ENCODE results near the gene PNMA3. TPM values are rescaled to one million over a fixed set of nuclear protein-coding genes. Genes with fewer than 3 reads are reported as not detected.
"Not testable (repeated sequence)": the region's sequence is repeated elsewhere in the genome, so short reads cannot be mapped to it uniquely, and the experiment has no call there.

The PNMA3 gene
- total RNA-seq, 2 experiments from 2014 or later: 1.0 to 2.2 TPM

DNA sequence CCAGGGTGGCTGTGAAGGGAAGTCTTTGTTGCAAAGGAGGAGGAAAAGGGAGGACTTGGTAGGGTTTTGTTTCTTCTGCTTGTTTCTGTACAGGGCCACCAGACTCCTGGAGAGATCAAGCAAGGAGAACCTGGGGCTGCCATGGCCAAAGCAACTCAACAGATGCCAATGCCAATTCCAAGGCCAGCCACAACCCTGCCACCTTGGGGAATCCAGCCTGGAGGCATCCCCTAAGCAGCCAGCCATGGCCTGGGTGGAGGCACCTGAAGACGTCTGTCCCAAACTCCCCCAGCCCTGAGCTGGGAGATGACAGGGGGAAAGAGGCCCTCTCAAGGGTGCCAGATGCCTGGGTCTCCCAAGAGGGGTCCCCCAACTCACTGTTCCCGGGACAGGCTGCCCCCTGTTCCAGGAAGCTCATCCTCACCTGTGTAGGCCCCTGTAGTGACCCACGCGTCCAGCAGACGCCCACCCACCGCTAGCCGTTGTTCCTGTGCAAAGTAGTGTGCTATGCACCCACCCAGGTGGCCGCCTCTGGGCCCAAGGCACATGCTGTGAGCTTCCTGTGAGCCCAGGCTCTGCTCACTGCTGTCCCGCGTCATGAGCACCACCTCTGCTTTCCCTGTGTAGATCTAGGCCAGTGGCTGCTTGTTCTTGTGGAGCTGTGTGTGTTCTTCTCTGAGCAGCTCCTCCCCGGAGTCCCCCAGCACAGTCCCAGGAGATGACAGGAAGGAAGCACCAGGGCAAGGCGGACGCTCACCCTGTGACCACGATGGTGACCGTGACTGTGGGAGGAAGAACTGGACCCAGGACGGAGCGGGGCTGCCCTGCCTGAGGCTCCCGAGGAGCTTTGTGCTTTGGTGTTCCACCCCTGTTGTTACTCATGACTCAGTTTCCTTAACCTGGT, 3.2 kb downstream of the PNMA3 start:
- ATAC-seq: no peak
- DNase-seq: no peak

DNA sequence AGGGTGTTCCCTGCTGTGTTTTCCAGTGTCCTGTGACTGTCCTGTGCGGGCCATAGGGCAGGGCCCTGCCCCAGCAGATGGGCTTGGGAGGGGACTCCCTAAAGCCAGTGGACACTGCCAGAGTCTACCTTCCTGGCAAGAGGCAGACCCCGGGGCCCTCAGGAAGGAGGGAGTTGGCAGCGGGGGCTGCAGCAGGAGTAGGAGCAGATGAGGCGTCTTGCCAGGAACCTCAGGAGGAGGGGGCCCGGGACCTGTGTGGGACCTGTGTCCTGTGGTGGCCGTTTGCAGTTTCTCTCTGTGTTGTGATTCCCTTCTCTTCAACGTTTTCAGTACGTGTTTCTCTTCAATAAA, 3.8 kb downstream of the PNMA3 start:
- peaks cover 4% of the 10 kb centered on the region for H3K27me3 Mint-ChIP-seq
- H3K27ac Mint-ChIP-seq: no peak overlapping the region
- H3K4me1 Mint-ChIP-seq: peaks cover 2% of the 10 kb centered on the region
- DNase-seq (no peak), ATAC-seq (no peak)
- H3K36me3 Mint-ChIP-seq: no peaks in the 10 kb centered on the region
- CTCF ChIA-PET: no interaction called here
- no peaks in the 10 kb centered on the region for H3K9me3 Mint-ChIP-seq (ENCODE audit: low read depth)
- H3K4me3 Mint-ChIP-seq: no peak overlapping the region

More for the DNA sequence above, 3.2 kb downstream of the PNMA3 start:
- Mint-ChIP-seq H3K4me1 (peaks cover 2% of the 10 kb centered on the region), H3K27ac (no peak overlapping the region), H3K36me3 (no peaks in the 10 kb centered on the region), H3K9me3 (ENCODE audit: low read depth) (no peaks in the 10 kb centered on the region), H3K4me3 (no peak overlapping the region), H3K27me3 (peaks cover 4% of the 10 kb centered on the region)
- CTCF ChIA-PET: no interaction called here

DNA sequence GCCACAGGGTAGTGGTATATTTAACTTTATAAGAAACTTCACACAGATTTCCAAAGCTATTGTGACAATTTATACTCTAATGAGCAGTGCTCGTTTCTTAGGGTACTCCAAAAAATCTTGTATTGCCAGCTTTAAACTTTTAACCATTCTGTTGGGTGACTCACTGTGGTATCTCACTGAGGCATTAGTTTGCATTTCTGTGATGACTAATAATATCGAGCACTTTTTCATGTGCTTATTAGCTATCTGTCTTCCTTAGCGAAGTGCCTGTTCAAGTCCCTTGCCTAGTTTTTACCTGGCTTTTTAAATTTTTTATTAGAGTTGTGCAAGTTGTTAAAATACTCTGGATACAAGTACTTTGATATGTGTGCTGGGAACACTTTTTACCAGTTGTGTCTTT, 5.5 kb downstream of the PNMA3 start:
- Mint-ChIP-seq H3K9me3 (ENCODE audit: low read depth) (no peaks in the 10 kb centered on the region), H3K27me3 (peaks cover 4% of the 10 kb centered on the region), H3K36me3 (no peaks in the 10 kb centered on the region), H3K27ac (no peak overlapping the region), H3K4me3 (no peak overlapping the region), H3K4me1 (peaks cover 2% of the 10 kb centered on the region)
- CTCF ChIA-PET: interaction anchor here (0.9 kb wide), 1 partner anchor 29 kb away, joined by 3 read pairs; no protein-coding TSS in a partner anchor
- DNase-seq (no peak), ATAC-seq (no peak)

DNA sequence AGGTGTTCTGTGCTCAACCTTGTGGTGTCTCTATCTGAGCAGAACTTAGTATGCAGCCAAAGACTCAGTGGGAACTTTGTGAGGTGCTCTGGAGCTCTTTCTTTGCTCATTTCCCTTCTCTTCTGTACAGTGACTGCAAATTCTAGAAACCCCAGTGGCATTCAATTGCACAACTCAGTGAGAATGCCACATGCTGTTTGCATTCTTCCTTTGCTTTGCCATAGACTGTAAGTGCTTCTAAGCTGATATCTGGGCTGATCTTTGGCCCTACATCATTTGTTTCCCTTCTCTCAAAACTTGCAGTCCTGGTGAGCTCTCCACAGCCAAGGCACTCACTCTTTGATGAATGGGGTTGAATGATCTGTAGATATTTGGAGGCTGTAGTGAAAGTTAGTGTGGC, 7.0 kb downstream of the PNMA3 start:
- Mint-ChIP-seq H3K9me3 (ENCODE audit: low read depth) (no peaks in the 10 kb centered on the region), H3K27ac (no peak overlapping the region), H3K27me3 (no peaks in the 10 kb centered on the region), H3K36me3 (no peaks in the 10 kb centered on the region), H3K4me1 (peaks cover 2% of the 10 kb centered on the region), H3K4me3 (no peak overlapping the region)
- DNase-seq: no peak
- no peak for ATAC-seq
- CTCF ChIA-PET: no interaction called here

DNA sequence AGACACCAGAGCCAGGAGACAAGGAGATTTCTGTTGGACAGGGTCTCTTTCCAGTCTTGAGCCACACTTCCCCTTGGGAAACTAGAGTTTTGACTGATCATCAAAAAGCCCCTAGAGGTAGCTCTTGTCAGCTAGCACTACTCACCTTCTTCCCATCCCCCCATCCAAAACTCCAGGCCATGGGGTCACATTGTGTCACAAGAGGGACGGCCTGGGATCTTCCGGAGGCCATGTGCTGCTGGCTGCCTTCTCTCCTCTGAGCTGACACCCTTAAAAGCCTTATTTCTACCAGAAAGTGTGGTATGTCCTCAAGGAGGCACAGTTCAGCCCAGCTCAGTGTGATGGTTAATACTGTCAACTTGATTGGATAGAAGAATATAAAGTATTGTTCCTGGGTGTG, 7.8 kb downstream of the PNMA3 start:
- Mint-ChIP-seq H3K27me3 (no peaks in the 10 kb centered on the region), H3K4me3 (no peak overlapping the region), H3K27ac (no peak overlapping the region), H3K9me3 (ENCODE audit: low read depth) (no peaks in the 10 kb centered on the region), H3K4me1 (peaks cover 2% of the 10 kb centered on the region), H3K36me3 (no peaks in the 10 kb centered on the region)
- CTCF ChIA-PET: no interaction called here
- ATAC-seq (no peak), DNase-seq (no peak)

DNA sequence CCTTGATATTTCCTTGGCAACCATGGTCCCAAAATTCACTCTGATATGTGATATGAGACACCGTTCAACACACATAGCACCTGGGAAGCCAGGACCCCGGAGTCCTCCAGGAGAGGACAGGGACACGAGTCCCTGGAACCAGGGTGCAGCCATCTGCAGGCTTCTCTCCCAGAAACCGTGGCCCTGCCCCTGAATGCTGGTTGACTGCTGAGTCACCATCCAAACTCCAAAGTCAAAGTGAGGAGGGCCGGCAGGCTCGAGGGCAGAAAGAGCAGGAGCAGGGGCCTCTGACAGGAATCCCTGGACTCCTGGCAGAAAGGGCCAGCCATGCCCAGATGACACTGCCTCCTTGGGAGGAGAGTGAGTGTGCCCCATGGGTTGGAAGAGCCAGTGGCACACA, 9.1 kb downstream of the PNMA3 start:
- H3K36me3 Mint-ChIP-seq: no peaks in the 10 kb centered on the region
- DNase-seq (no peak), ATAC-seq (no peak)
- H3K4me3 Mint-ChIP-seq: no peak overlapping the region
- no peak overlapping the region for H3K27ac Mint-ChIP-seq
- H3K9me3 Mint-ChIP-seq (ENCODE audit: low read depth): no peaks in the 10 kb centered on the region
- no peaks in the 10 kb centered on the region for H3K27me3 Mint-ChIP-seq
- peaks cover 2% of the 10 kb centered on the region for H3K4me1 Mint-ChIP-seq
- CTCF ChIA-PET: no interaction called here

DNA sequence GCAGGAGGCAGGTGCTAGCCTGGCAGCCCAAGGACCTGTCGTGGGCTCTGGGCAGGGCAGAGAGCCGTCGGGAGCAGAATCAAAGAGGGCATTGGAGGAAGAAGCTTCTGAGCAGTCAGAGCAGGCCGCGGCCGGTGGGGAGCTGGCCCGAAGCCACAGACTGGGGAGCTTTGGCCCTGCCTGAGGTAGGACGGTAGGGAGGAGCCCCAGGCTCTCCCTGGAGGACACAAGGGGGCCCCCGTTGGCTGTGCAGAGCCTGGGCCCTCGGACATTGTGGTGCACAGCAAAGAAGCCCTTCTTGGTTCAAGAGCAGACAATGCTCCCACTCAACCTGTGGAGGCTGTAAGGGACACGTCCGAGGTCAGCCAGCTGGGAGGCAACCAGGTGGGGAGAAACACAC, 10.1 kb downstream of the PNMA3 start:
- H3K27me3 Mint-ChIP-seq; DNase-seq; H3K9me3 Mint-ChIP-seq (ENCODE audit: low read depth); H3K4me1 Mint-ChIP-seq; H3K4me3 Mint-ChIP-seq; ATAC-seq; H3K27ac Mint-ChIP-seq; CTCF ChIA-PET; H3K36me3 Mint-ChIP-seq: not testable (repeated sequence)

DNA sequence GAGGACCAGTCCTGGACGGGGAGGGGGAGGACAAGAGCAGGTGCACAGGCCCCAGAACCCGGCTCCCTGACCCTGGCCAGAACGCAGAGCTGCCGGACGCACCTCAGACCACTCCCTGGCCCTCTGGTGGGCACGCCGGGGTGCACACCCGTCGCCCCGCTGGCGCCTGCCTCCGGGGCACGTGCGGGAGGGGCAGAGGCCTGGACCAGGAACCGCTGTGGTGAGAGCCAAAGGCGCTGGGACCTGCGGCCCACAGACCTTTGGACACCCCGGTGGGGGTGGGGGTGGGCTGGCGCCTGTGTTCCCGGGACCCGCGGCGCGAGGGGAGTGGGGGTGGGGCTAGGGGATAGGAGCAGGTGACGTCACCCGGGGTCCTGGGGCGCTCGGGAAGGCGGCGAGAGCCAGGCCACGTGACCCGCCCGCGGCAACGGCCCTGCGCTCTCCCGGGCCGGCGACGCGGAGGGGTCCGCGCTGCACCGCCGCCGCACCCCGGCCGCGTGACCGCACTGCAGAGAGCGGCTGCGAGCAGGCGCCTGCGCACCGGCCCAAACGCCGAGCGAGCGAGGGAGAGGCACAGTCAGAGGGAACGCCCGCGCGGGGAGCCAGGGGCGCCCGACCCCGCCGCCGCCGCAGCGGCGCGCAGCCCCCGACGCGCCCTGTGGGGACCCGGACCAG, 15.8 kb downstream of the PNMA3 start, which contains the start of gene PNMA6A:
TSS of gene PNMA6A (plus strand) at position 546 of the 675 bp plus-strand sequence. CDS start 609 bp downstream, outside the sequence.
- H3K4me1 Mint-ChIP-seq; H3K27ac Mint-ChIP-seq; CTCF ChIA-PET; H3K9me3 Mint-ChIP-seq (ENCODE audit: low read depth); H3K4me3 Mint-ChIP-seq; DNase-seq; H3K36me3 Mint-ChIP-seq; H3K27me3 Mint-ChIP-seq: not testable (repeated sequence)
- ATAC-seq: peak; percentile 78

DNA sequence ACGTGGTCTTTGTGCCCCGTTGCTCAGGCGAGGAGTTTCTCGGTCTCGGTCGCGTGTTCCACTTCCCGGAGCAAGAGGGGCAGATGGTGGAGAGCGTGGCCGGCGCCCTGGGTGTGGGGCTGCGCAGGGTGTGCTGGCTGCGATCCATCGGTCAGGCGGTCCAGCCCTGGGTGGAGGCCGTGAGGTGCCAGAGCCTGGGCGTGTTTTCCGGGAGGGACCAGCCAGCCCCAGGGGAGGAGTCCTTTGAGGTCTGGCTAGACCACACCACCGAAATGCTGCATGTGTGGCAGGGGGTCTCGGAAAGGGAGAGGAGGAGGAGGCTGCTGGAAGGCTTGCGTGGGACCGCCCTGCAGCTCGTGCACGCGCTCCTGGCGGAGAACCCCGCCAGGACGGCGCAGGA, 17.1 kb downstream of the PNMA3 start:
- H3K36me3 Mint-ChIP-seq; CTCF ChIA-PET; H3K9me3 Mint-ChIP-seq (ENCODE audit: low read depth); H3K4me1 Mint-ChIP-seq; H3K27ac Mint-ChIP-seq; H3K27me3 Mint-ChIP-seq; ATAC-seq; H3K4me3 Mint-ChIP-seq; DNase-seq: not testable (repeated sequence)

DNA sequence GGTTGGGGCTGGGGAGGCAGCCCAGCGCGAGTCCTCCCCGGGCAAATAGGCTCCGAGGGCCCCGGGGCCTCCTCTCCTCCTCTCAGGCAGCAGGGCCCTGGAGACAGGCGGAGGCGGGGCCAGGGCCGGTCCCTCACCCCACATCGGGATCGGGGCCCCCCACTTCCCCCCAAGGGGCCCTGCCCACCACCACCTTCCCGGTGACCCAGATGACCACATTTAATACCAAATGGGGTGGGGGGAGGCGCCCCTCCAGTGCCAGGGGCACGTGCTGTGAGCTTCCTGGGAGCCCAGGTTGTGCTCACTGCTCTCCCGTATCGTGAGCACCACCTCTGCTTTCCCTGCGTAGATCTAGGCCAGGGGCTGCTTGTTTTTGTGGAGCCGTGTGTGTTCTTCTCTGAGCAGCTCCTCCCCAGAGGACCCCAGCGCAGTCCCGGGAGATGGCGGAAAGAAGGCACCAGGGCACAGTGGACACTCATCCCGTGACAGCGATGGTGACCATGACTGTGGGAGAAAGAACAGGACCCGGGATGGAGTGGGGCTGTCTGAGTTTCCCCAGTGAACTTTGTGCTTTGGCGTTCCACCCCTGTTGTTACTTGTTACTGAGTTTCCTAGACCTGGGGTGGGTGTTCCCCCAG, 18.1 kb downstream of the PNMA3 start:
- H3K27ac Mint-ChIP-seq: no peak overlapping the region
- no peaks in the 10 kb centered on the region for H3K36me3 Mint-ChIP-seq
- CTCF ChIA-PET: no interaction called here
- DNase-seq (no peak), ATAC-seq (no peak)
- no peaks in the 10 kb centered on the region for H3K27me3 Mint-ChIP-seq
- no peaks in the 10 kb centered on the region for H3K4me1 Mint-ChIP-seq
- H3K4me3 Mint-ChIP-seq: no peak overlapping the region
- H3K9me3 Mint-ChIP-seq (ENCODE audit: low read depth): no peaks in the 10 kb centered on the region

DNA sequence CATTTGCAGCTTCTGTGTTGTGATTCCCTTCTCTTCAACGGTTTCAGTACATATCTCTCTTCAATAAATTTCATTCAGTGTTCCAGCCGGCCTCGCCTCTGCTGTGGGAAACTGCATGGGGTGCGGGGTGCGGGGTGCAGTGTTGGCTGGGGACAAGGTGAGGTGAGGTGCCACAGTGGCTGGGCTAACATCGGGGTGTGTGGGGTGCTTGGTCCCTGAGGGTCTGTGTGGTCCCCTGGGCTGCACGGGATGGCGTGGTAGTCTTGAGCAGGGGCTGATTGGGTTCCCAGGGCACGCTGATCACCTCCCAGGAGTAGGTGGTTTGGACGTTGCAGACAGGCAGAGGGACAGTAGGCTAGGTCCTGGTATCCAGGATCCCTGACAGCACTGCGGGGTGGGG, 18.7 kb downstream of the PNMA3 start:
- H3K4me1 Mint-ChIP-seq: no peaks in the 10 kb centered on the region
- H3K9me3 Mint-ChIP-seq (ENCODE audit: low read depth): no peaks in the 10 kb centered on the region
- no peak for DNase-seq
- H3K36me3 Mint-ChIP-seq: no peaks in the 10 kb centered on the region
- CTCF ChIA-PET: no interaction called here
- ATAC-seq: no peak
- H3K27ac Mint-ChIP-seq: no peak overlapping the region
- H3K27me3 Mint-ChIP-seq: no peaks in the 10 kb centered on the region
- no peak overlapping the region for H3K4me3 Mint-ChIP-seq

DNA sequence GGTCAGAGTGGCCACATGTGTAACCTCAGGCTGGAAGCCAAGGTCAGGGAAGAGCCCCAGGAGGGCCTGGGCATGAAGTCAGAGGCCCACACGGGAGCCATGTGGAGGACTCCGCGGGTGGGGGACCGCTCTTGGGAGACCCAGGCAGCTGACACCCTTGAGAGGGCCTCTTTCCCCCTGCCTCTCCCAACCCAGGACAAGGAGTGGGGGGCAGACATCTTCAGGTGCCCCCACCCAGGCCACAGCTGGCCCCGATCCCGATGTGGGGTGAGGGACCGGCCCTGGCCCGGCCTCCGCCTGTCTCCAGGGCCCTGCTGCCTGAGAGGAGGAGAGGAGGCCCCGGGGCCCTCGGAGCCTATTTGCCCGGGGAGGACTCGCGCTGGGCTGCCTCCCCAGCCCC, 19.1 kb downstream of the PNMA3 start:
- Mint-ChIP-seq H3K9me3 (ENCODE audit: low read depth) (no peaks in the 10 kb centered on the region), H3K36me3 (no peaks in the 10 kb centered on the region), H3K4me1 (no peaks in the 10 kb centered on the region), H3K27ac (no peak overlapping the region), H3K4me3 (no peak overlapping the region), H3K27me3 (no peaks in the 10 kb centered on the region)
- CTCF ChIA-PET: no interaction called here
- DNase-seq: no peak
- ATAC-seq: no peak

DNA sequence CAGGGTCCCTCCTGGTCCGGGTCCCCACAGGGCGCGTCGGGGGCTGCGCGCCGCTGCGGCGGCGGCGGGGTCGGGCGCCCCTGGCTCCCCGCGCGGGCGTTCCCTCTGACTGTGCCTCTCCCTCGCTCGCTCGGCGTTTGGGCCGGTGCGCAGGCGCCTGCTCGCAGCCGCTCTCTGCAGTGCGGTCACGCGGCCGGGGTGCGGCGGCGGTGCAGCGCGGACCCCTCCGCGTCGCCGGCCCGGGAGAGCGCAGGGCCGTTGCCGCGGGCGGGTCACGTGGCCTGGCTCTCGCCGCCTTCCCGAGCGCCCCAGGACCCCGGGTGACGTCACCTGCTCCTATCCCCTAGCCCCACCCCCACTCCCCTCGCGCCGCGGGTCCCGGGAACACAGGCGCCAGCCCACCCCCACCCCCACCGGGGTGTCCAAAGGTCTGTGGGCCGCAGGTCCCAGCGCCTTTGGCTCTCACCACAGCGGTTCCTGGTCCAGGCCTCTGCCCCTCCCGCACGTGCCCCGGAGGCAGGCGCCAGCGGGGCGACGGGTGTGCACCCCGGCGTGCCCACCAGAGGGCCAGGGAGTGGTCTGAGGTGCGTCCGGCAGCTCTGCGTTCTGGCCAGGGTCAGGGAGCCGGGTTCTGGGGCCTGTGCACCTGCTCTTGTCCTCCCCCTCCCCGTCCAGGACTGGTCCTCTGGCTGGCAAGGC, 21.3 kb downstream of the PNMA3 start:
- DNase-seq; H3K4me1 Mint-ChIP-seq; H3K36me3 Mint-ChIP-seq; H3K27me3 Mint-ChIP-seq; H3K9me3 Mint-ChIP-seq (ENCODE audit: low read depth); H3K4me3 Mint-ChIP-seq; CTCF ChIA-PET; H3K27ac Mint-ChIP-seq: not testable (repeated sequence)
- peak; percentile 78 for ATAC-seq
